NOMO-1 treated with dmso at 0.1 percent for 144 hours (cell line): ENCODE results near the gene C1orf21.

ENCODE experiments used
- DNase-seq: peaks from one replicate; lab custom pipeline; 2025; ENCODE audit not compliant: unreplicated experiment; lab: John Stamatoyannopoulos, UW

The C1orf21 gene

GRCh38 chr1:184553845-184554244, 167.0 kb downstream of the C1orf21 start:
- no peak for DNase-seq

- DNase-seq: no peak
Measured at GRCh38 chr1:184555665-184556641, 169.1 kb downstream of the C1orf21 start.

GRCh38 chr1:184556665-184557064, 169.8 kb downstream of the C1orf21 start:
- no peak for DNase-seq

GRCh38 chr1:184557423-184558347, 170.9 kb downstream of the C1orf21 start:
- no peak for DNase-seq

- no peak for DNase-seq
Measured at GRCh38 chr1:184558691-184559090, 171.9 kb downstream of the C1orf21 start.

- no peak for DNase-seq
Measured at GRCh38 chr1:184559117-184559713, 172.4 kb downstream of the C1orf21 start.

- no peak for DNase-seq
Measured at GRCh38 chr1:184562806-184563205, 176.0 kb downstream of the C1orf21 start.

GRCh38 chr1:184563308-184563707, 176.5 kb downstream of the C1orf21 start:
- DNase-seq: peak; percentile 1

GRCh38 chr1:184567009-184567408, 180.2 kb downstream of the C1orf21 start:
- DNase-seq: no peak

GRCh38 chr1:184567637-184568036, 180.8 kb downstream of the C1orf21 start:
- no peak for DNase-seq

- DNase-seq: no peak
Measured at GRCh38 chr1:184568148-184568547, 181.3 kb downstream of the C1orf21 start.

GRCh38 chr1:184569106-184569505, 182.3 kb downstream of the C1orf21 start:
- no peak for DNase-seq

GRCh38 chr1:184574588-184574987, 187.8 kb downstream of the C1orf21 start:
- DNase-seq: no peak

GRCh38 chr1:184576822-184577221, 190.0 kb downstream of the C1orf21 start:
- no peak for DNase-seq

- no peak for DNase-seq
Measured at GRCh38 chr1:184577319-184577718, 190.5 kb downstream of the C1orf21 start.

- DNase-seq: no peak
Measured at GRCh38 chr1:184582411-184582810, 195.6 kb downstream of the C1orf21 start.

- DNase-seq: no peak
Measured at GRCh38 chr1:184583849-184584248, 197.0 kb downstream of the C1orf21 start.

- DNase-seq: no peak
Measured at GRCh38 chr1:184588701-184589100, 201.9 kb downstream of the C1orf21 start.

GRCh38 chr1:184590163-184590750, 203.4 kb downstream of the C1orf21 start:
- DNase-seq: no peak

GRCh38 chr1:184593597-184593996, 206.8 kb downstream of the C1orf21 start:
- DNase-seq: no peak

- no peak for DNase-seq
Measured at GRCh38 chr1:184595596-184595995, 208.8 kb downstream of the C1orf21 start.
